ENCODE measurements around the gene DAB1.

Gene DAB1

DNA sequence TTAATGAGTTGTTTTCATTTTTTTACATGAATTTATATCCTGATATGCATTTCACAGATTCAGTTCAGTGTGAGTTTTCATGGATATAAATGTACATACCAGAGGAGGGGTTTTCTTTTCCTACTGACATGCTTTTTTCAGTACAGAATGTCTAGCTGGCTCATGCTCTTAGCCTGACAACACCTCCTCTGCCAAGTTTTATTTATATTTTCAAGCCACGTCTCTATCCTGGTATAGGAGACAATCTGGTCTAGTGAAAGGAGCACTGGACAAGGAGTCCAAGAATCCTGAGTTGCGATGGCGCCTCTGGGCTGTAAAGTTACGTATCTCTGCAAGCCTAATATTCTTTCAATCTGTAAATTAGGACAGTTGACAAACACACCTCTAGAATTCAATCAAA, 4.9 kb downstream of the DAB1 start:
- TF ChIP-seq, protein P1, sequence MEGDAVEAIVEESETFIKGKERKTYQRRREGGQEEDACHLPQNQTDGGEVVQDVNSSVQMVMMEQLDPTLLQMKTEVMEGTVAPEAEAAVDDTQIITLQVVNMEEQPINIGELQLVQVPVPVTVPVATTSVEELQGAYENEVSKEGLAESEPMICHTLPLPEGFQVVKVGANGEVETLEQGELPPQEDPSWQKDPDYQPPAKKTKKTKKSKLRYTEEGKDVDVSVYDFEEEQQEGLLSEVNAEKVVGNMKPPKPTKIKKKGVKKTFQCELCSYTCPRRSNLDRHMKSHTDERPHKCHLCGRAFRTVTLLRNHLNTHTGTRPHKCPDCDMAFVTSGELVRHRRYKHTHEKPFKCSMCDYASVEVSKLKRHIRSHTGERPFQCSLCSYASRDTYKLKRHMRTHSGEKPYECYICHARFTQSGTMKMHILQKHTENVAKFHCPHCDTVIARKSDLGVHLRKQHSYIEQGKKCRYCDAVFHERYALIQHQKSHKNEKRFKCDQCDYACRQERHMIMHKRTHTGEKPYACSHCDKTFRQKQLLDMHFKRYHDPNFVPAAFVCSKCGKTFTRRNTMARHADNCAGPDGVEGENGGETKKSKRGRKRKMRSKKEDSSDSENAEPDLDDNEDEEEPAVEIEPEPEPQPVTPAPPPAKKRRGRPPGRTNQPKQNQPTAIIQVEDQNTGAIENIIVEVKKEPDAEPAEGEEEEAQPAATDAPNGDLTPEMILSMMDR (IDR thresholded peaks at IDR 0.05; ENCODE audit: low read depth, low read length): no peak
- DNase-seq (ENCODE audit: extremely low read depth, low read depth): no peak

DNA sequence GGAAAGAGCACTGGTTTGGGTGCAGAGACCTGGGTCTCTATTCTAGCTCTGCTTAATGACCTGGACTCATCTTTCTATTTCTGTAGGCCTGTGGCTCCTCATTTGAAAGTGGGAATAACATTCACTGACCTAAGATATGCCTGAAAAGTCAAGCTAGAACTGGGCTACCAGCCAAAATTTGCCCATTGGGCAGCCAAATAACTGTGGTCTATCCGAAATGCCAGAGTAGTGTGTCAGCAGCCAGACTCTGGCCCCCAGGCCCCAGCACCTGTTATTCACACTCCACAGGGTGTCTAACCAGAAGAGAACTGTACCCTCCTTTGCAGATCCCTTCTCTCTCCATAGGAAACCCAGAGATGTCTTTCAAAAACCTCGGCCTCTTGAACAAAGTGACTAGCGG, 12.6 kb downstream of the DAB1 start:
- DNase-seq (ENCODE audit: extremely low read depth, low read depth): no peak
- TF ChIP-seq, protein P1 (IDR thresholded peaks at IDR 0.05; ENCODE audit: low read depth, low read length): no peak

DNA sequence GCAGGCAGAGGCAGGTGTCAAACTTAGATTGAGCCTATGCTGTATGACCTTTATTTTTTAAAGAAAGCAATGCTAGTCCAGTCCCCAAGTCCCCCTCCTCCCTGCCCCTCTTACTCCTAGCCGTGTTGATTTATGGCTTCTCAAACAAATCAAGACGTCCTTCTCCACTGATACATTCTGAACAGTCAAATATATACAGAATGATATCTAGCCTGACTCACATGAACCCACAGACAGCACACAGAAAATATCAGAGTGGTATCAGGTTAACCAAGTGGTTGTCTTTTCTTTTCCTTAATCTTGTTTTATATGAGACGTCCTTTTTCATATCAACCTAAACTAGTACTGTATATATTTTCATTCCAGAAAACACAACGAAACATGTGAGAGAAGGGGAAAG, 13.4 kb downstream of the DAB1 start:
- no peak for DNase-seq (ENCODE audit: extremely low read depth, low read depth)
- TF ChIP-seq, protein P1 (IDR thresholded peaks at IDR 0.05; ENCODE audit: low read depth, low read length): no peak

DNA sequence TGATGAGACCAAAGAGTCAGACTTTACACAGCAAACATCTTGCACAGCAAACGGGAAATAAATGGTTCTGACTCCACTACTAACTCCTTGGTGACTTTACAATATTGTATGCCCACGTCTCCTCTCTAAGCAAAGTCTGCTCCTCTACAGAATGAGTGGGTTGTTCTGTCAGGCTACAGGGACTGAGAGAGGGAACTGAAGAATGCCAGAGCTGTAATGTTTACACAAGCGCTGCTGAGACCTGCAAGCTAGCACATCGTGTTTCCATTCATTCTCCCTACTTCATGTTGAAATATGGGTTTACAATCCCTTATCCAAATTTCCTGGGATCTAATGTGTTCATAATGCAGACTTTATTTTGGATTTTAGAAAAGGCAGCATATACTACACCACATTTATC, 15.9 kb downstream of the DAB1 start:
- TF ChIP-seq, protein P1 (IDR thresholded peaks at IDR 0.05; ENCODE audit: low read depth, low read length): no peak
- DNase-seq (ENCODE audit: extremely low read depth, low read depth): no peak

DNA sequence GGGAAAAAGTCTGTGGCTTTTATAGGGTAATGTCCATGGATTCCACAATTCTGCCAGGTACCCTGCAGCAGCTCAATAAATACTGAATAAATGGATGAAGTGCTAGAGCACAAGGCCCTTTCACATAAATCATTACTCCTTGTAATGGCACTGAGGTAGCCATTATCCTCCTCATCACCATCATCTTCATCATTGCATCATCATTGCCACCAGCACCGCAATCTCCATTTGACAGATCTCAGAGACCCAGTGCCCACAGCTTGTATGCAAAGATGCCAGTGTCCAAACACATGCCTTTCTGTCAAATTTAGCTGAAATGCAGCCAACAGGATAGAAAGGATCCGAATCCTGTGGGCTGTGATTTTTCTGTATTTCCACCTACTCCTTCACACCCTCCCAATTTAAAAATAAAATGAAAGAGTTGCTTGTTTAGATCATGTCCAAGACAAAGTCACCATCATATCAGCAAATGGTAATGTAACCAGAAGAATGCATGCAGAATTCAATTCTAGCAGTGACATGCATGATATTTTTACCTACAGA, 17.4 kb downstream of the DAB1 start:
- TF ChIP-seq, protein P1 (IDR thresholded peaks at IDR 0.05; ENCODE audit: low read depth, low read length): no peak

DNA sequence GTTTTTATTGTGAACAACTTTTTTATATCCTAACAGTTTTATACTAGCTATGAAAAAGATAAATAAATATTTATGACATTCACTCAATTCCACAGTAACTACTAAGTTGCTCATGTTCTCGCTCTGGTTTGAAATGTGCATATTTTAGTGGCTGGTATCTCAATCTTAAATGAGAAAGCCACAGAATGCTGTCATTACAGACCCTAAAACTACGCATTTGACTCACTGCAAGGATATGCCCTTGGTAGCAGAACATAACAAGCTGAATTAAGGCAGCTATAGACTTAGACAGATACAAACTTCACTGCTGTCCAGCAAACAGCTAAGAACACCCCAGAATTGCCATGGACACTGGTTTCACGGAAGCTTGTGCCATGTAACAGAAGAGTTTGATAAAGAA, 19.0 kb downstream of the DAB1 start:
- no peak for DNase-seq (ENCODE audit: extremely low read depth, low read depth)

More for the DNA sequence above, 17.4 kb downstream of the DAB1 start:
- DNase-seq (ENCODE audit: extremely low read depth, low read depth): no peak

DNA sequence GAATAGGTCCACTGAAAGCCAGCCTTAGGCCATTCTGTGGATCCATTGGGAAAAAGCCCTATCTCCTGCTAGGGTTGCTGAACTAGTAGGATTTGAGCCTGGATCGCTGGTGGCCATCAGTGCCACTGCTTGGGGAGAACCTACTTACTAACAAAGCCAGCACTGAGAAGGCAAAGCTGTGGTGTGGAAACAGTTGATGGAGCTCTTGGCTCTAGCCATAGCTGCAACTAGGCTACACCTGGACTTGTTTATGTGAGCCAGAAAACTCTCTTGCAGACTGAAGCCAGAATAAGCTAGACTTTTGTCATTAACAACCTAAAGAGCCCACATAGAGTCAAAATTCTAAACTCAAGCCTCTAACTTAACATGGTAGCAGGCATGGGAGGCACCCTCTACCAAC, 20.7 kb downstream of the DAB1 start:
- TF ChIP-seq, protein P1 (IDR thresholded peaks at IDR 0.05; ENCODE audit: low read depth, low read length): no peak
- no peak for DNase-seq (ENCODE audit: extremely low read depth, low read depth)

More for the DNA sequence above, 19.0 kb downstream of the DAB1 start:
- TF ChIP-seq, protein P1 (IDR thresholded peaks at IDR 0.05; ENCODE audit: low read depth, low read length): no peak
